Measurements from ENCODE around the gene THTPA.
A peak's percentile ranks its signal among the peaks of the same experiment; 100 is the strongest.

- TF ChIP-seq POLR2AphosphoS5 (IDR thresholded peaks at IDR 0.05) (peak in 1 of 4 donors; percentile 15), POLR2A (IDR thresholded peaks at IDR 0.05) (no peak), CTCF (IDR thresholded peaks at IDR 0.05) (no peak), EP300 (IDR thresholded peaks at IDR 0.05) (no peak)
Measured at GRCh38 chr14:23563473-23564180, 7.6 kb downstream of the THTPA start.
